ENCODE data around the gene CTPS2. TPM values are rescaled to one million over a fixed set of nuclear protein-coding genes. Genes with fewer than 3 reads are reported as not detected.
"Not testable (repeated sequence)": the region's sequence is repeated elsewhere in the genome, so short reads cannot be mapped to it uniquely, and the experiment has no call there.

The CTPS2 gene, protein sequence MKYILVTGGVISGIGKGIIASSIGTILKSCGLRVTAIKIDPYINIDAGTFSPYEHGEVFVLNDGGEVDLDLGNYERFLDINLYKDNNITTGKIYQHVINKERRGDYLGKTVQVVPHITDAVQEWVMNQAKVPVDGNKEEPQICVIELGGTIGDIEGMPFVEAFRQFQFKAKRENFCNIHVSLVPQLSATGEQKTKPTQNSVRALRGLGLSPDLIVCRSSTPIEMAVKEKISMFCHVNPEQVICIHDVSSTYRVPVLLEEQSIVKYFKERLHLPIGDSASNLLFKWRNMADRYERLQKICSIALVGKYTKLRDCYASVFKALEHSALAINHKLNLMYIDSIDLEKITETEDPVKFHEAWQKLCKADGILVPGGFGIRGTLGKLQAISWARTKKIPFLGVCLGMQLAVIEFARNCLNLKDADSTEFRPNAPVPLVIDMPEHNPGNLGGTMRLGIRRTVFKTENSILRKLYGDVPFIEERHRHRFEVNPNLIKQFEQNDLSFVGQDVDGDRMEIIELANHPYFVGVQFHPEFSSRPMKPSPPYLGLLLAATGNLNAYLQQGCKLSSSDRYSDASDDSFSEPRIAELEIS
- 10 to 100 TPM; 15.9 to 25.0 (median 19.3) TPM for total RNA-seq

GRCh38 chrX:16712548-16713155 lies at the start of gene CTPS2:
CTPS2 (minus strand) TSS chrX:16712669; CDS start chrX:16702902, 9,767 bp downstream.
- WGBS, 2 donors: 16 to 27% methylated on average over 6 to 7 of the region's 30 CpGs
- no peaks in the 10 kb centered on the region for H3K9me3 ChIP-seq
- peak within 1 kb of the TSS in 2 of 3 donors; percentile 43 for H3K4me3 ChIP-seq (replicated peaks in 1 of 3)
- DNase-seq: peak; percentile 60 to 73
- H3K36me3 ChIP-seq: no peaks in the 10 kb centered on the region
- peaks cover 10% of the 10 kb centered on the region for H3K27me3 ChIP-seq
- intact Hi-C loops (cut with DNase I): loop anchor here (10.0 kb wide), 1 partner anchor 72 kb away; the partner anchor contains the start of gene TXLNG
- TF ChIP-seq, protein P1, sequence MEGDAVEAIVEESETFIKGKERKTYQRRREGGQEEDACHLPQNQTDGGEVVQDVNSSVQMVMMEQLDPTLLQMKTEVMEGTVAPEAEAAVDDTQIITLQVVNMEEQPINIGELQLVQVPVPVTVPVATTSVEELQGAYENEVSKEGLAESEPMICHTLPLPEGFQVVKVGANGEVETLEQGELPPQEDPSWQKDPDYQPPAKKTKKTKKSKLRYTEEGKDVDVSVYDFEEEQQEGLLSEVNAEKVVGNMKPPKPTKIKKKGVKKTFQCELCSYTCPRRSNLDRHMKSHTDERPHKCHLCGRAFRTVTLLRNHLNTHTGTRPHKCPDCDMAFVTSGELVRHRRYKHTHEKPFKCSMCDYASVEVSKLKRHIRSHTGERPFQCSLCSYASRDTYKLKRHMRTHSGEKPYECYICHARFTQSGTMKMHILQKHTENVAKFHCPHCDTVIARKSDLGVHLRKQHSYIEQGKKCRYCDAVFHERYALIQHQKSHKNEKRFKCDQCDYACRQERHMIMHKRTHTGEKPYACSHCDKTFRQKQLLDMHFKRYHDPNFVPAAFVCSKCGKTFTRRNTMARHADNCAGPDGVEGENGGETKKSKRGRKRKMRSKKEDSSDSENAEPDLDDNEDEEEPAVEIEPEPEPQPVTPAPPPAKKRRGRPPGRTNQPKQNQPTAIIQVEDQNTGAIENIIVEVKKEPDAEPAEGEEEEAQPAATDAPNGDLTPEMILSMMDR (IDR thresholded peaks at IDR 0.05): no peak
- peak in 1 of 2 donors; percentile 61 for TF ChIP-seq POLR2A (IDR thresholded peaks at IDR 0.05)
- H3K27ac ChIP-seq: peak within 1 kb of the TSS; percentile 23 to 83 (median 67)
- no peaks in the 10 kb centered on the region for H3K4me1 ChIP-seq

DNA sequence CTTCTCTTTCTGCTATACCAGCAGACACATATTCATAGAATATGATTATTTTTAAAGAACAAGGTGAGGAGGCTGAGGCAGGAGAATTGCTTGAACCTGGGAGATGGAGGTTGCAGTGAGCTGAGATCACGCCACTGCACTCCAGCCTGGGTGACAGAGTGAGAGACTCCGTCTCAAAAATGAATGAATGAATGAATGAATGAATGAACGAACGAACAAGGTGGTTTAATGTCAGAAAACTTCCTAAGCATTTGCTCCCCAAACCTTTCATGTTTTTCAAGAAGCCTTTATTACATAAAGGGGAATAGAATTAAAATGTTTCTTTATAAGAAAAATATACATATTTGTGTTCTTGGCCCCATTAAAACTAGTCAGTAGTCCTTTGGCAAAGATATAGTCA lies 49.0 kb upstream of the CTPS2 start:
- intact Hi-C loops (cut with DNase I); H3K27me3 ChIP-seq; H3K4me1 ChIP-seq; H3K9me3 ChIP-seq; H3K27ac ChIP-seq; H3K4me3 ChIP-seq (replicated peaks in 1 of 3); DNase-seq: not testable (repeated sequence)
- 93 to 95% methylated on average over 4 of the region's 4 CpGs for WGBS, 2 donors
- H3K36me3 ChIP-seq: peaks cover 12 to 26% of the 10 kb centered on the region in 2 donors

DNA sequence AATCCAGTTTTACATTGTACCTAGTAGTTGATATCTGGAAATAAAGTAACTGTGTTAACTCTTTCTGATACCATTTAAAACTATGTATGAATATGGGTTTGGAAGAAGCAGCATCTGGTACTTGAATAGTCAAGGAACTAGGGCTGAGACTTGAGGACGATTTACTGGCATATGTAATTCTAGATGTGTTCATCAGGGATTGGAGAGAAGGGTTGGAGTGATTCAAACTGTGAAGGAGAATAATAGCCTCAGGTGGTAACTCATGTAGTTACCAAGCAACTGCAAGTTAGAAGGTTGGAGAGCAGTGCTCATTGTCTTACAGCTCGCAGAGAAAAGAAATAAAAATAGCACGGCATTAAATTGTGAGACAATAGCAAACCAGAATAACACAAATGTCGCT lies 44.3 kb upstream of the CTPS2 start:
- intact Hi-C loops (cut with DNase I): no loop called here
- Histone ChIP-seq H3K4me3 (replicated peaks in 1 of 3) (no peak overlapping the region), H3K36me3 (peaks cover 22 to 36% of the 10 kb centered on the region in 2 donors), H3K9me3 (no peaks in the 10 kb centered on the region), H3K27ac (no peak overlapping the region), H3K27me3 (no peaks in the 10 kb centered on the region), H3K4me1 (no peaks in the 10 kb centered on the region)
- 92 to 96% methylated on average over 4 of the region's 4 CpGs for WGBS, 2 donors
- no peak for TF ChIP-seq POLR2A (IDR thresholded peaks at IDR 0.05)
- TF ChIP-seq, protein P1 (IDR thresholded peaks at IDR 0.05): no peak
- DNase-seq: no peak

DNA sequence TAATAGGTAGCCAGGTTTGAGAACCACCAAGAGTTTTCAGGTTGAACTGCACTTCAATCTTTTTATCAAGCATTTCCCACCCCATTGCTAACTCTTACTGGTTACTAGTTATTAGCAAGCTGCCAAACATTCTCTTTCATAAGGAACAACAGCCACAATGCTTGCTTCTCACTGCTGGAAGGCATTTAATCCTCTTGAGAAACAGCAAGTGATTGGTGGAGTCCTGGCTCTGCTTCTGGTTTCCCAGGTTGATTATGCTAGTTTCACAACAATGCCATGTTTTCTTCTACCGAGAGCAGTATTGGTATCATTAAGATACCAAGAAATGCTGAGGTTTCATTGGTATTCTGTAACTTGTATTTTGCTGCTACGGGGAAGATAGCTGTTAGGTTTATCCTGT lies 41.5 kb upstream of the CTPS2 start:
- TF ChIP-seq POLR2A (IDR thresholded peaks at IDR 0.05): no peak
- TF ChIP-seq, protein P1 (IDR thresholded peaks at IDR 0.05): no peak
- 83 to 96% methylated on average over 1 to 2 of the region's 2 CpGs for WGBS, 2 donors
- Histone ChIP-seq H3K27me3 (no peaks in the 10 kb centered on the region), H3K9me3 (no peaks in the 10 kb centered on the region), H3K4me1 (no peaks in the 10 kb centered on the region), H3K4me3 (replicated peaks in 1 of 3) (no peak overlapping the region), H3K36me3 (peaks cover 22 to 30% of the 10 kb centered on the region in 2 donors), H3K27ac (no peak overlapping the region)
- no peak for DNase-seq
- intact Hi-C loops (cut with DNase I): no loop called here

- Histone ChIP-seq H3K4me3 (replicated peaks in 1 of 3) (no peak overlapping the region), H3K36me3 (peaks cover 12 to 21% of the 10 kb centered on the region in 2 donors), H3K27me3 (no peaks in the 10 kb centered on the region), H3K27ac (no peak overlapping the region), H3K9me3 (no peaks in the 10 kb centered on the region), H3K4me1 (no peaks in the 10 kb centered on the region)
- no peak for TF ChIP-seq POLR2A (IDR thresholded peaks at IDR 0.05)
- TF ChIP-seq, protein P1 (IDR thresholded peaks at IDR 0.05): no peak
- intact Hi-C loops (cut with DNase I): no loop called here
- 93 to 98% methylated on average over 6 to 7 of the region's 7 CpGs for WGBS, 2 donors
- no peak for DNase-seq
Measured at GRCh38 chrX:16750136-16750535, 37.7 kb upstream of the CTPS2 start.

All from thyroid gland (tissue), 4 donors.